Activated CD4-positive, alpha-beta T cell treated with anti-CD3 and anti-CD28 coated beads, Interleukin-2, amount 10 ng/mL, durations not matched to agents 24 days and 14 days (primary cell): ENCODE measurements around the gene MTIF2. TPM values are rescaled to one million over a fixed set of nuclear protein-coding genes. Genes with fewer than 3 reads are reported as not detected.
A peak's percentile ranks its signal among the peaks of the same experiment; 100 is the strongest.
"Not testable (repeated sequence)": the region's sequence is repeated elsewhere in the genome, so short reads cannot be mapped to it uniquely, and the experiment has no call there.

Experiments used
- DNase-seq: peaks from one replicate; pipeline ENCODE4 v3.0.0; 2022
- H3K27ac Mint-ChIP-seq: one replicate; pipeline ENCODE4 v1.8.0; 2022; ENCODE audit warnings: mild to moderate bottlenecking, mixed read lengths
- H3K27me3 Mint-ChIP-seq: one replicate; pipeline ENCODE4 v1.8.0; 2022; ENCODE audit warnings: mixed read lengths
- H3K36me3 Mint-ChIP-seq: one replicate; pipeline ENCODE4 v1.8.0; 2022; ENCODE audit warnings: low read depth, mild to moderate bottlenecking, mixed read lengths
- H3K4me1 Mint-ChIP-seq: one replicate; pipeline ENCODE4 v1.8.0; 2021; ENCODE audit warnings: mixed read lengths
- H3K4me3 Mint-ChIP-seq: one replicate; pipeline ENCODE4 v1.8.0; 2022; ENCODE audit warnings: mild to moderate bottlenecking, moderate library complexity, mixed read lengths
- H3K9me3 Mint-ChIP-seq: one replicate; pipeline ENCODE4 v1.8.0; 2021; ENCODE audit warnings: mixed read lengths
- intact Hi-C: fragments of 100-400 bp; cut with micrococcal nuclease; formaldehyde crosslinking; loops from one replicate; pipeline ENCODE4 v1.15.1; 2023
- total RNA-seq: library from RNA; stranded (reverse); gene quantifications from 2 replicates; pipeline ENCODE4 v1.2.3, GENCODE V29; 2022

MTIF2 gene, protein sequence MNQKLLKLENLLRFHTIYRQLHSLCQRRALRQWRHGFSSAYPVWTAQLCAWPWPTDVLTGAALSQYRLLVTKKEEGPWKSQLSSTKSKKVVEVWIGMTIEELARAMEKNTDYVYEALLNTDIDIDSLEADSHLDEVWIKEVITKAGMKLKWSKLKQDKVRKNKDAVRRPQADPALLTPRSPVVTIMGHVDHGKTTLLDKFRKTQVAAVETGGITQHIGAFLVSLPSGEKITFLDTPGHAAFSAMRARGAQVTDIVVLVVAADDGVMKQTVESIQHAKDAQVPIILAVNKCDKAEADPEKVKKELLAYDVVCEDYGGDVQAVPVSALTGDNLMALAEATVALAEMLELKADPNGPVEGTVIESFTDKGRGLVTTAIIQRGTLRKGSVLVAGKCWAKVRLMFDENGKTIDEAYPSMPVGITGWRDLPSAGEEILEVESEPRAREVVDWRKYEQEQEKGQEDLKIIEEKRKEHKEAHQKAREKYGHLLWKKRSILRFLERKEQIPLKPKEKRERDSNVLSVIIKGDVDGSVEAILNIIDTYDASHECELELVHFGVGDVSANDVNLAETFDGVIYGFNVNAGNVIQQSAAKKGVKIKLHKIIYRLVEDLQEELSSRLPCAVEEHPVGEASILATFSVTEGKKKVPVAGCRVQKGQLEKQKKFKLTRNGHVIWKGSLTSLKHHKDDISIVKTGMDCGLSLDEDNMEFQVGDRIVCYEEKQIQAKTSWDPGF
- 45.7 and 47.1 TPM in 2 replicates for total RNA-seq

DNA sequence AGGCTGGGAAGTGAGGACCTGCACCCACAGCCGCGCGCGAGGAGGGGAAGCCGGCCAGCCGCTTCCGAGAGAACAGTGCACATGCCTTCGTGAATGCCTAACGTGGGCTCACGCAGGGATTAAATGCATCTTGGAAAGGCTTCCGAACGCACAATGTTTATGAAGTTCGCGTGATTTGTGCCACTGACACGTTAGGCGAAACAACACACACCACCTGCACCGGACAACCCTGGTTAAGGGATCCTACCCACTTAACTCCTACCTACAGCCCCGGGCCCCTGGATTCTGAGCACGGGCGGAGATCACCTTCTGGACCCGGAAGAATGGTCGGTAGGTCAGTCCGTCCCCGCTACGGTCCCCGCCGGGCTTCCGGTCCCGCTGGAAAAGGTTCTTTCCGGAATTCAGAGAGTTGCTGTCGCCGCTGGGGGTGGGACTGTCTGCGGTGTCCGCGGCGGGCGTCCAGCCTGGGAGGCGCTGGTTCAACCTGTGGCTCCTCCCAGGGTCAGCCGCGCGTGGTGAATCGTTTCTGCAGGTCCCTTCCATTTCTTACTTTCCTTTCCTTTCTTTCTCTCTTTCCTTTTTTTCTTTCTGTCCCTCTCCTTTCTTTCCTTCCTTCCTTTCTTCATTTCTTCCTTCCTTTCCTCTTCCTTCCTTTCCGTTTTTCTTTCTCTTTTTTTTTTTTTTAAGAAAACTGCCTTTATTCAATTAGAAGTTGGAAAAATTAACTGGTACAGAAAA, at the start of gene MTIF2:
Gene MTIF2 (minus strand): TSS at position 325 of the 738 bp plus-strand sequence. CDS start 5,373 bp downstream, outside the sequence.
- Mint-ChIP-seq H3K27ac (peak within 1 kb of the TSS; percentile 95), H3K4me3 (peak within 1 kb of the TSS; percentile 96), H3K9me3 (no peaks in the 10 kb centered on the region), H3K36me3 (peaks cover 16% of the 10 kb centered on the region), H3K4me1 (peaks cover 7% of the 10 kb centered on the region), H3K27me3 (peaks cover 4% of the 10 kb centered on the region)
- DNase-seq, result peak; percentile 97
- intact Hi-C loops, result loop anchor here (1.0 to 5.0 kb wide), 6 partner anchors 13 to 348 kb away; partner anchors contain the start of genes CLHC1, PPP4R3B, RPS27A and RTN4

DNA sequence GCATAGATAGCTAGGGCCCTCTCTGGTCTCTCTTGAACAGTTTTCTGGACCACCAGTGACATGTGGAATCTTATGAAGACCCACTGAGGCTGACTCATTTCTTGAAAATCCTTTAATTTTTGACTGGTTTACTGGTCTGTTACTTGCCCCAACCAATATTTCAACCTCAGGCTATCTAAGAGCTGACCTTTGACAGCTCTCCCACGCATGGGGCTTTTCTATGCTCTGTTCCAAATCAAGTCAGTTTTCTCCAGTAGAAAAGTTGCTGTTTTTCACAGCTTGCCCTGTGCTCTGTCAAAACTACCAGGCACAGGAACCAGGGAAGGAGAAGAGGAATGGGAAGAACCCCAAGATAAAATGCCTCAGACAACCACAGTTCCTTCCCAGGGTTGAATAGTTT, 46.0 kb upstream of the MTIF2 start:
- Mint-ChIP-seq H3K4me1 (peaks cover 9% of the 10 kb centered on the region), H3K4me3 (no peak overlapping the region), H3K36me3 (peaks cover 2% of the 10 kb centered on the region), H3K9me3 (no peaks in the 10 kb centered on the region), H3K27me3 (no peaks in the 10 kb centered on the region), H3K27ac (no peak overlapping the region)
- intact Hi-C loops, result loop anchor here (5.0 kb wide), 3 partner anchors 48 to 272 kb away; partner anchors contain the start of gene MTIF2
- DNase-seq, result no peak

DNA sequence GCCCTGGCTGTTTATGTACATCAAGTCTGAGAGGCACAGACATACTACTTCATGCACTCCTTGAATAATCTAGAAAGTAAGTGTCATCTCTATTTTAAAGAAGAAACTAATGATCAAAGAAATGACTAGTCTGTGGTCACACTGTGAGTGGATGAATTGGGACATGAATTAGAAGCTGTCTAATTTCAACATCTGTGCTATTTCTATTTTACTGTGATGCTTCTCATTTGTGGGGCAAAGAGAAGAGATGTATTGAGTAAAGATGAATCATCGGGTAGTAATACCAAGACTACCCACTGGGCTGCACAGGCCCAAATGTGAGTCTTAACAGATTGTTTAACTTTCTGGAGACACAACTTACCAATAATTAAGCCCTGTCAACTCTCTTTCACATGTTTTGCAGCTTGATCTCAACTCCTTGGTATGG, 42.4 kb upstream of the MTIF2 start:
- Mint-ChIP-seq H3K27me3 (no peaks in the 10 kb centered on the region), H3K9me3 (no peaks in the 10 kb centered on the region), H3K36me3 (peaks cover 2% of the 10 kb centered on the region), H3K4me1 (peaks cover 14% of the 10 kb centered on the region), H3K27ac (peak overlapping the region; percentile 54), H3K4me3 (no peak overlapping the region)
- intact Hi-C loops, result loop anchor here (1.0 to 5.0 kb wide), 5 partner anchors 17 to 306 kb away; partner anchors contain the start of genes MTIF2 and PPP4R3B
- no peak for DNase-seq

DNA sequence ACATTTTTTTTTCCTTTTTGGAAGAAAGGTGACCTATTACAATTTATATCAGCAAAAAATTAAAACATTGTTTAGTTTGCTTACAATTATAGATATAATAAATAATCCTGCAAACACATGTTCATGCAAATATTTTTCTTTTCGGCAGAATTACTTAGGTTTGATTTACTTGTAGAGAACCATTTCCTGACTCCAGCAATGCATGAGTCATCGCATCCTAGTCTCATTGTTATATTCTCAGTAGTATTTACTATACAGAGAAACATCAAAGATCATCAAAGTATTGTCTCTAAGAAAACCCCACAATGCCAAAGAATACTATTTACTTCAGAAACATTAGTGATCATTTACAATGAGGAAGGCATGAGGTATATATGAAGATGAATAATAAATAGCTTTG, 40.4 kb upstream of the MTIF2 start:
- intact Hi-C loops, result no loop called here
- Mint-ChIP-seq H3K27ac (no peak overlapping the region), H3K27me3 (no peaks in the 10 kb centered on the region), H3K9me3 (no peaks in the 10 kb centered on the region), H3K36me3 (peaks cover 2% of the 10 kb centered on the region), H3K4me1 (peaks cover 14% of the 10 kb centered on the region), H3K4me3 (no peak overlapping the region)
- DNase-seq, result no peak

DNA sequence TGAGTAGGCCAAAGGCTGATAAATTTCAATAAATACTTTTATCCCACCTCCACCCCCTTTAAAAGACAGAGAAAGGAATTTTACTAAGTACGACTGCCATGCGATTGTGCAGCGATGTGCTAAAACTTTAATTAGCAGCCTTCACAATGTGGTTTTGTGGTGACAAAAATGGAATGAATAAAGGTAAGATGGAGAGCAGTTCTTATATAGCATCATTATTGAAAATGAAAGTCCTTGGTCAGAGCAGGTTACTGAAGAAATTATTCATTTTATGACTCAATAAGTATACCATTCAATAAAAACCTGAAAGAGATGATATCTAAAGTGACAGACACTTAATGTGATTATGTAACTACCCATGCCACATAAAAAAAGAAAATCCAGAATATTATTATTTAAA, 33.2 kb upstream of the MTIF2 start:
- Mint-ChIP-seq H3K4me3 (no peak overlapping the region), H3K27ac (no peak overlapping the region), H3K9me3 (no peaks in the 10 kb centered on the region), H3K27me3 (peaks cover 2% of the 10 kb centered on the region), H3K36me3 (no peaks in the 10 kb centered on the region), H3K4me1 (peaks cover 3% of the 10 kb centered on the region)
- DNase-seq, result no peak
- intact Hi-C loops, result no loop called here

DNA sequence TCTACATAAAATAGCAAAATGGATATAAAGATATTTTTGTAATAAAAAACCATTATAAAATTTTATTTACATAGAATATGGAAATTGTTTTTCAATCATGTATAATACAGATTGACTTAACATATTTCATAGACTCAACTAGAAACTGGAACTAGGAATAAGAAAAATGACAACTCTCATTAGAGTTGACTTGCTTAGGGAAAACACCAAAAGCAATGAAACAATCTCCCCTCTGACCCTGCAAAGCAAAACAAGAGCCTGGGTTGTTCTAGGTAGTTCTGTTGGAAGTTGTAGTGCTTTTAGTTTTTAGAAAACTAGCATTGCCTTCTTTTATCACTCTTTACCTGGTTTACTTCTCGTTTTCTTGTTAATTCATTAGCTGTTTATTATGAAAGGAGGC, 32.2 kb upstream of the MTIF2 start:
- H3K4me1 Mint-ChIP-seq, result peaks cover 3% of the 10 kb centered on the region
- peaks cover 2% of the 10 kb centered on the region for H3K27me3 Mint-ChIP-seq
- no peaks in the 10 kb centered on the region for H3K36me3 Mint-ChIP-seq
- intact Hi-C loops, result no loop called here
- no peaks in the 10 kb centered on the region for H3K9me3 Mint-ChIP-seq
- no peak overlapping the region for H3K4me3 Mint-ChIP-seq
- no peak for DNase-seq
- H3K27ac Mint-ChIP-seq, result no peak overlapping the region

DNA sequence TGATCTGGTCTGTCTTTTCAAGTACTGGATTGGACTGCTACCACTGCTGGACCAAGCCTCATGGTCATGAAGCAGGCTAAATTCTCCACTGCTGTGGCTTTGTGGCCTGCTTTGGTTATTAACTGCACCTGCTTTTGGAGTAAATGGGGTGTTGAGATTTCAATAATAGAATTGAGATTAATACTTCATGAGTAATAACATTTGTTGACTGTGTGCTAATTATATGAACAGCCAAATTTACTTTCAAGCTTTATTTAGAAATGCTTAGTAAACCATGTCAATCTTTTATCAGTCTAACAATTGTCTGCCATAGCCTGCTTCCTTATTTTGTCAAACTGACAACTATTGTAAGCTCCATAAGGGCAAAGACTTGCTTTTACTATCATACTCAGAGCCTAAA, 27.4 kb upstream of the MTIF2 start:
- H3K27ac Mint-ChIP-seq, result no peak overlapping the region
- intact Hi-C loops, result no loop called here
- no peaks in the 10 kb centered on the region for H3K9me3 Mint-ChIP-seq
- H3K4me3 Mint-ChIP-seq, result no peak overlapping the region
- H3K27me3 Mint-ChIP-seq, result no peaks in the 10 kb centered on the region
- no peak for DNase-seq
- peaks cover 9% of the 10 kb centered on the region for H3K4me1 Mint-ChIP-seq
- no peaks in the 10 kb centered on the region for H3K36me3 Mint-ChIP-seq

DNA sequence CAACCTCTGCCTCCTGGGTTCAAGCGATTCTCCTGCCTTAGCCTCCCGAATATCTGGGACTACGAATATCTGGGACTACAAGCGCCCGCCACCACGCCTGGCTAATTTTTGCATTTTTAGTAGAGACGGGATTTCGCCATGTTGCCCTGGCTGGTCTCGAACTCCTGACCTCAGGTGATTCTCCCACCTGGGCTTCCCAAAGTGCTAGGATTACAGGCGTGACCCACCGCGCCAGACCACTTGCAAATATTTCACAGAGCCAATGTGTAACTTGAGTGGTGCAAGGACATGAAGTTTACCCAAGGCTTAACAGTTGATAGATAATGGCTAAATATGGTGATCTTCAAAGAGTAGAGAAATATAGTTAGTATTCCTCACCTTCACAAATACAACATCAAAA, 14.1 kb upstream of the MTIF2 start:
- intact Hi-C loops, result loop anchor here (10.0 kb wide), 1 partner anchor 232 kb away; the partner anchor contains the start of gene CFAP36
- Mint-ChIP-seq H3K4me3 (peak overlapping the region; percentile 31), H3K9me3 (no peaks in the 10 kb centered on the region), H3K4me1 (peaks cover 9% of the 10 kb centered on the region), H3K27me3 (no peaks in the 10 kb centered on the region), H3K27ac (no peak overlapping the region), H3K36me3 (peaks cover 2% of the 10 kb centered on the region)
- no peak for DNase-seq

DNA sequence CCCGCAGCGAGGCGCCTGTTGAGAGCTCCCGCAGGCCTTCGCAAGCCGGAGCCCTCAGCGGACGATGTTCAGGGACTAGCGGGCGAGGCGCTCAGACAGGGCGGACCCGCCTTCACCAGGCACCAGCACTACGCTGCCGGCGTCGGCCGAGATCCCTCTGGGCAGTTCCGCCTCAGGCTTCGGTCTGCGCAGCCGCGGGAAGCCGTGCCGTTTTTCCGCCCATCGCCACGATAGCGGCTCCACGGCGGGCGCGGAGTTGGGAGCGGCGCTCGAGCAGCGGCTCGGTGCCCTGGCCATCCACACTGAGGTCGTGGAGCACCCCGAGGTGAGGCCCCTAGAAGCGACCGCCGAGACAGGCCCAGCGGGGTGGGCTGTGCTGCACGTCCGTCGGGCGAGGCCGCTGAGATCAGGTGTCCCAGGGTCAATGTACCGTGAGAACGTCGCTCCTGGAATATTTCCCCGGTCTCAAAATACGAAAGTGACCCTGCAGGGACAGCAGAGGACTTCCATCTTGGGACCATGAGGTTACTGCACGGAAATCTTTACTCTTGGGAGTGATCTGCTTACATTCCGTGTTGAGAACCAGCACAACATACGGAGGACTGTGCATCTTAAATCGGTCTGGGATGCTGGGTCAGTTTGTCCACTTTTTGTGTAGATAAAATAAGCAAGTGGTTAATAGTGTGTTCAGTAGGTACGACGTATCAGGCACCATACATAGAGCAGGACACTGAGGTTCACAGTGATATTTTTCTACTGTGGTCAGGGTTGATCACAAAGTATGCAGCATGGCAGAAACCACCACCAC, 13.3 kb upstream of the MTIF2 start:
- H3K36me3 Mint-ChIP-seq, result peaks cover 2% of the 10 kb centered on the region

DNA sequence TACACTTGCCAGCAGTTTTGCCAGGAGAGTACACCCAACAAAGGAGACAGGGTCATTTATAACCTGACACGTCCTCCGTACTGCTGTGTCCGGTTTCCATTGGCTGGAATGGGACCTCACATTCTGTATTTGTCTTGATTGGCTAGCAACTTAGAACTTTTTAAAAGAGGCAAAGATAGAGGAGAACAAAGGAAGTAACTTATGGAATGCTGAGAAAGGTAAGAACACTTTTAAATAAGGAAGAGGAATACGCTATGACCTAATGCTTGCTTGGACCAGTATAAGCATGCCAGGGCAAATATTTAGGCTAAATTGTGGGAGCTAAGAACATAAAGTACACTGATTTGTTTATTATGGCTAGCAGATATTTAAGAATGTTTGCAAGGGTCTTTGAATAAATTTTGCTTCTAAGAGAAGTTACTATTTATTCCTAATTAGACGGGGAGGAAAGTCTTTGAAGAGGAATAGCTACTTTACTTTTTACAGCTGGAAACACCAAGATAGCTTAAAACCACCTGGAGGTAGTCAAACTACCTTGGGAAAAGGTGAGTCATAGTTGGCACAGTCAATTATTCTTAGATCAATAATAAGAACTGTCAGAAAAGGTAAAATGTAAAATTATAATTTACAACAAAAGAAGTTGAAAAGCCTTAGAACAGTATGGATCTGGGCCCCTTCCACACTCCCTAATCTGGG, 12.0 kb upstream of the MTIF2 start:
- not testable (repeated sequence) for H3K9me3 Mint-ChIP-seq, H3K4me1 Mint-ChIP-seq, DNase-seq, H3K4me3 Mint-ChIP-seq, H3K27me3 Mint-ChIP-seq, H3K36me3 Mint-ChIP-seq, H3K27ac Mint-ChIP-seq
- intact Hi-C loops, result loop anchor here (10.0 kb wide), 1 partner anchor 234 kb away; the partner anchor contains the start of gene CFAP36

More for the DNA sequence above, 13.3 kb upstream of the MTIF2 start:
- peak overlapping the region; percentile 92 for H3K4me3 Mint-ChIP-seq
- intact Hi-C loops, result loop anchor here (1.0 to 10.0 kb wide), 3 partner anchors 13 to 232 kb away; partner anchors contain the start of genes CFAP36, CLHC1, MTIF2 and RPS27A
- no peaks in the 10 kb centered on the region for H3K9me3 Mint-ChIP-seq
- peak overlapping the region; percentile 94 for H3K27ac Mint-ChIP-seq
- peak; percentile 97 for DNase-seq
- H3K4me1 Mint-ChIP-seq, result peaks cover 9% of the 10 kb centered on the region
- no peaks in the 10 kb centered on the region for H3K27me3 Mint-ChIP-seq

DNA sequence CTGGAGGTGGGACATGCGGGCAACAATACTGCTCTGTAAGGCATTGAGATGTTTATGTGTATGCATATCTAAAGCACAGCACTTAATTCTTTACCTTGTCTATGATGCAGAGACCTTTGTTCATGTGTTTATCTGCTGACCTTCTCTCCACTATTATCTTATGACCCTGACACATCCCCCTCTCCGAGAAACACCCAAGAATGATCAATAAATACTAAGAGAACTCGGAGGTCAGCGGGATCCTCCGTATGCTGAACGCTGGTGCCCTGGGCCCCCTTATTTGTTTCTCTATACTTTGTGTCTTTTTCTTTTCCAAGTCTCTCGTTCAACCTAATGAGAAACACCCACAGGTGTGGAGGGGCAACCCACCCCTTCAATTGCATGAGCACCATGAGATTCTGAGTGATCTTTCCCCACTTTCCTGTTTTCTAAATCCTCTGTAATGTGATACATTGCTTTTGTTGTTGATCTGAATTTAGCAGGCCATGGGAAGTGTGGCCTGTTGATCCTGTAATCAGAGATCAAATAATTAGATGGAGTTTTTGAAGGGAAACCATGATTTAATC, 10.9 kb upstream of the MTIF2 start:
- H3K4me1 Mint-ChIP-seq, H3K4me3 Mint-ChIP-seq, H3K9me3 Mint-ChIP-seq, H3K36me3 Mint-ChIP-seq, H3K27me3 Mint-ChIP-seq, H3K27ac Mint-ChIP-seq: not testable (repeated sequence)
- intact Hi-C loops, result loop anchor here (10.0 kb wide), 1 partner anchor 235 kb away; the partner anchor contains the start of gene CFAP36
- peak; percentile 51 for DNase-seq

DNA sequence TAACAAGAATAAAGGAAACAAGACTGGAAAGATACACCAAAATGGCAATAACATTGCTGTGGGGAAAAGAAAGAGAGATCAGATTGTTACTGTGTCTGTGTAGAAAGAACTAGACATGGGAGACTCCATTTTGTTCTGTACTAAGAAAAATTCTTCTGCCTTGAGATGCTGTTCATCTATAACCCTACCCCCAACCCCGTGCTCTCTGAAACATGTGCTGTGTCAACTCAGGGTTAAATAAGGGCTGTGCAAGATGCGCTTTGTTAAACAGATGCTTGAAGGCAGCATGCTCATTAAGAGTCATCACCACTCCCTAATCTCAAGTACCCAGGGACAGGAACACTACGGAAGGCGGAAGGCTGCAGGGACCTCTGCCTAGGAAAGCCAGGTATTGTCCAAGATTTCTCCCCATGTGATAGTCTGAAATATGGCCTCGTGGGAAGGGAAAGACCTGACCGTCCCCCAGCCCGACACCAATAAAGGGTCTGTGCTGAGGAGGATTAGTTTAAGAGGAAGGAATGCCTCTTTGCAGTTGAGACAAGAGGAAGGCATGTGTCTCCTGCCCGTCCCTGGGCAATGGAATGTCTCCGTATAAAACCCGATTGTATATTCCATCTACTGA, 10.3 kb upstream of the MTIF2 start:
- H3K4me1 Mint-ChIP-seq, result not testable (repeated sequence)
- peak; percentile 48 for DNase-seq

More for the DNA sequence above, 10.3 kb upstream of the MTIF2 start:
- intact Hi-C loops, H3K4me3 Mint-ChIP-seq, H3K27ac Mint-ChIP-seq, H3K27me3 Mint-ChIP-seq, H3K9me3 Mint-ChIP-seq, H3K36me3 Mint-ChIP-seq: not testable (repeated sequence)
